Measurements from ENCODE around the gene FTO. TPM values are rescaled to one million over a fixed set of nuclear protein-coding genes. Genes with fewer than 3 reads are reported as not detected.

FTO gene
- total RNA-seq, 1 donor from 2014 or later = 110 TPM

DNA sequence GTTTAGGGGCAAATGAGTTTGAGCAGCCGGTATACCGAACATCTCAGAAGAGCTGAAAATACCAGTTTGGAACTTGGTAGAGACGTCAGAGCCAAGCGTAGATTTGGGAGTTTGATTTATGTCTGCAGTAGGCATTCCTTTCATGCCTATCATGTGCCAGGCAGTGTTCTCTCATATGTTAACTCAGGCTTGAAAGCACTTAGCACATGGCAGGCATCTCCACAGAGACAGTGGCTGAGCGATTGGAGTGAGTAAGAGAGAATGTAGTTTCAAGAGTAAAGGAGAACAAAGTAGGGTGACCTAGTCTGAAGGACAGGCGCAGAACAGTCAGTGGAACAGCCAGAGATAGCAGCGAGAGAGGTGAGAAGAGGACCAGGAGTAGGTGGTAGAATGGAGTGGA lies 207.0 kb downstream of the FTO start:
- H3K36me3 ChIP-seq = no peaks in the 10 kb centered on the region
- no peak overlapping the region for H3K9ac ChIP-seq
- H4K20me1 ChIP-seq (ENCODE audit: low read depth) = peaks cover 14% of the 10 kb centered on the region
- TF ChIP-seq EZH2phosphoT487 (IDR thresholded peaks at IDR 0.05) (no peak), EZH2 (IDR thresholded peaks at IDR 0.05) (no peak)
- TF ChIP-seq, protein P1, sequence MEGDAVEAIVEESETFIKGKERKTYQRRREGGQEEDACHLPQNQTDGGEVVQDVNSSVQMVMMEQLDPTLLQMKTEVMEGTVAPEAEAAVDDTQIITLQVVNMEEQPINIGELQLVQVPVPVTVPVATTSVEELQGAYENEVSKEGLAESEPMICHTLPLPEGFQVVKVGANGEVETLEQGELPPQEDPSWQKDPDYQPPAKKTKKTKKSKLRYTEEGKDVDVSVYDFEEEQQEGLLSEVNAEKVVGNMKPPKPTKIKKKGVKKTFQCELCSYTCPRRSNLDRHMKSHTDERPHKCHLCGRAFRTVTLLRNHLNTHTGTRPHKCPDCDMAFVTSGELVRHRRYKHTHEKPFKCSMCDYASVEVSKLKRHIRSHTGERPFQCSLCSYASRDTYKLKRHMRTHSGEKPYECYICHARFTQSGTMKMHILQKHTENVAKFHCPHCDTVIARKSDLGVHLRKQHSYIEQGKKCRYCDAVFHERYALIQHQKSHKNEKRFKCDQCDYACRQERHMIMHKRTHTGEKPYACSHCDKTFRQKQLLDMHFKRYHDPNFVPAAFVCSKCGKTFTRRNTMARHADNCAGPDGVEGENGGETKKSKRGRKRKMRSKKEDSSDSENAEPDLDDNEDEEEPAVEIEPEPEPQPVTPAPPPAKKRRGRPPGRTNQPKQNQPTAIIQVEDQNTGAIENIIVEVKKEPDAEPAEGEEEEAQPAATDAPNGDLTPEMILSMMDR (IDR thresholded peaks at IDR 0.05) = no peak
- peaks cover 16% of the 10 kb centered on the region for H3F3A ChIP-seq (ENCODE audit: low read depth)
- H3K27ac Mint-ChIP-seq = no peak overlapping the region
- H3K79me2 ChIP-seq (ENCODE audit: low read depth) = no peaks in the 10 kb centered on the region
- no peak for DNase-seq (ENCODE audit: low spot score)
- H3K27me3 Mint-ChIP-seq (ENCODE audit: insufficient read depth, low read depth) = peaks cover 2% of the 10 kb centered on the region
- H2AFZ ChIP-seq (replicated peaks) = no peak overlapping the region
- H3K36me3 Mint-ChIP-seq = no peaks in the 10 kb centered on the region
- H3K4me1 Mint-ChIP-seq = peaks cover 40% of the 10 kb centered on the region
- no peaks in the 10 kb centered on the region for H3K9me3 Mint-ChIP-seq
- no peaks in the 10 kb centered on the region for H3K9me3 ChIP-seq (ENCODE audit: low read depth)
- H3K4me1 ChIP-seq = peaks cover 38% of the 10 kb centered on the region
- H3K27me3 ChIP-seq = no peaks in the 10 kb centered on the region
- no peak overlapping the region for H3K4me2 ChIP-seq
- no peak overlapping the region for H3K27ac ChIP-seq
- no peak overlapping the region for H3K4me3 Mint-ChIP-seq
- H3K4me3 ChIP-seq = no peak overlapping the region

DNA sequence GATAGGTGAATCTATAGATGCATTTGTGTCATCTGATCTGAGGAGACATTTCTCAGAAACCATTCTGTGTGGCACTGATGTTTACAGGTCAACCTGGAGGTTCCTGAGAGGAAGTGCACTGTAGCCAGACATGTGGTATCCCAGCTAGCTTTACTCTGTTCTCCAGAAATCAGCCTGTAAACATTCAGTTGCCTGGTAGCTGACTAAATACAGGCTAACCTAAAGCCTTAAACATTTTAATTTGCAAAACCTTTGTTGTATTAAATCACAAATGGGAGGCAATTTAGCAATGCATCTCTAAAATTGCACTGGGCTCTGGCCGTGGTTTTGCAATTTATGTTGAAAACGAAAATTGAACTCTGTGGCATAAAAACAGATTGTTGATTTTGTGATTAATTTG lies 207.6 kb downstream of the FTO start:
- Histone ChIP-seq H3K4me2 (no peak overlapping the region), H4K20me1 (ENCODE audit: low read depth) (peaks cover 14% of the 10 kb centered on the region), H3K4me1 (peaks cover 43% of the 10 kb centered on the region), H3K4me3 (no peak overlapping the region), H3K36me3 (no peaks in the 10 kb centered on the region), H3K9ac (no peak overlapping the region), H3F3A (ENCODE audit: low read depth) (peaks cover 16% of the 10 kb centered on the region), H3K9me3 (ENCODE audit: low read depth) (no peaks in the 10 kb centered on the region), H2AFZ (replicated peaks) (no peak overlapping the region), H3K79me2 (ENCODE audit: low read depth) (no peaks in the 10 kb centered on the region), H3K27me3 (no peaks in the 10 kb centered on the region), H3K27ac (no peak overlapping the region)
- Mint-ChIP-seq H3K4me1 (peaks cover 45% of the 10 kb centered on the region), H3K36me3 (no peaks in the 10 kb centered on the region), H3K27me3 (ENCODE audit: insufficient read depth, low read depth) (peaks cover 2% of the 10 kb centered on the region), H3K27ac (no peak overlapping the region), H3K9me3 (no peaks in the 10 kb centered on the region), H3K4me3 (no peak overlapping the region)
- no peak for DNase-seq (ENCODE audit: low spot score)
- no peak for TF ChIP-seq EZH2phosphoT487 (IDR thresholded peaks at IDR 0.05)
- no peak for TF ChIP-seq EZH2 (IDR thresholded peaks at IDR 0.05)
- TF ChIP-seq, protein P1 (IDR thresholded peaks at IDR 0.05) = no peak

DNA sequence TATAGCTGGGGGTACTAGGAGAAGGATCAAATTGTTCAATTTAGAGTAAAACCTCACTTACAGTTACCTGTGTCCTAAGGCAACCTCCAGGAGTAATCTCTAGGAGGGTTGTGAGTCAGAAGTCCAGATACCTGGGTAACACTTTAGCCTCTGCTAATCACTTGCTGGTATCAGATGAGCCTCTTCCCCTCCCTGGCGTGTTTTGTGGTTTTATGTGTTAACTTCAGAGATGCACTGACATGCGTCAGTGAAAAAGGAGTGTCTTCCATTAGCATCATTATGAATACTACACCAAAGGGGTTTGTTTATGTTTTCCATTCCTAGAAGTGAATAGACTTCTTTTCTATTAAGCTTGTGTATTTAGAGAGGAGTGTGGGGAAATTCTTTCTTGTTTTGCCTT lies 208.2 kb downstream of the FTO start:
- Histone ChIP-seq H3K9ac (no peak overlapping the region), H3K79me2 (ENCODE audit: low read depth) (no peaks in the 10 kb centered on the region), H3F3A (ENCODE audit: low read depth) (peaks cover 16% of the 10 kb centered on the region), H3K9me3 (ENCODE audit: low read depth) (no peaks in the 10 kb centered on the region), H3K4me2 (no peak overlapping the region), H4K20me1 (ENCODE audit: low read depth) (peaks cover 20% of the 10 kb centered on the region), H3K27ac (no peak overlapping the region), H3K27me3 (no peaks in the 10 kb centered on the region), H2AFZ (replicated peaks) (no peak overlapping the region), H3K4me3 (no peak overlapping the region), H3K4me1 (peaks cover 43% of the 10 kb centered on the region), H3K36me3 (no peaks in the 10 kb centered on the region)
- no peak overlapping the region for H3K27ac Mint-ChIP-seq
- H3K4me1 Mint-ChIP-seq = peaks cover 51% of the 10 kb centered on the region
- H3K9me3 Mint-ChIP-seq = no peaks in the 10 kb centered on the region
- TF ChIP-seq, protein P1 (IDR thresholded peaks at IDR 0.05) = no peak
- TF ChIP-seq EZH2phosphoT487 (IDR thresholded peaks at IDR 0.05) (no peak), EZH2 (IDR thresholded peaks at IDR 0.05) (no peak)
- no peaks in the 10 kb centered on the region for H3K36me3 Mint-ChIP-seq
- no peak overlapping the region for H3K4me3 Mint-ChIP-seq
- H3K27me3 Mint-ChIP-seq (ENCODE audit: insufficient read depth, low read depth) = peaks cover 2% of the 10 kb centered on the region
- DNase-seq (ENCODE audit: low spot score) = no peak
